GM13976 (cell line): ENCODE measurements around the gene HMOX1.
"Not testable (repeated sequence)": the region's sequence is repeated elsewhere in the genome, so short reads cannot be mapped to it uniquely, and the experiment has no call there.

Source experiments
- DNase-seq: peaks from one replicate; pipeline ENCODE4 v3.0.0; 2012; ENCODE audit warnings: low spot score
- in situ Hi-C: fragments of 300-500 bp; cut with MboI; formaldehyde crosslinking; loops from one replicate; pipeline ENCODE4 v1.12.0; 2022; ENCODE audit warnings: low sequenced_read_pairs, mixed read lengths, inconsistent platforms; ENCODE audit not compliant: unreplicated experiment
- TF ChIP-seq, protein P1 (sequence below): IDR thresholded peaks from 2 replicates; pipeline ENCODE4 v1.5.1; 2012; ENCODE audit warnings: borderline replicate concordance, mild to moderate bottlenecking; ENCODE audit not compliant: insufficient read depth; ENCODE audit errors: extremely low read depth, missing control alignments, control extremely low read depth

Gene HMOX1

DNA sequence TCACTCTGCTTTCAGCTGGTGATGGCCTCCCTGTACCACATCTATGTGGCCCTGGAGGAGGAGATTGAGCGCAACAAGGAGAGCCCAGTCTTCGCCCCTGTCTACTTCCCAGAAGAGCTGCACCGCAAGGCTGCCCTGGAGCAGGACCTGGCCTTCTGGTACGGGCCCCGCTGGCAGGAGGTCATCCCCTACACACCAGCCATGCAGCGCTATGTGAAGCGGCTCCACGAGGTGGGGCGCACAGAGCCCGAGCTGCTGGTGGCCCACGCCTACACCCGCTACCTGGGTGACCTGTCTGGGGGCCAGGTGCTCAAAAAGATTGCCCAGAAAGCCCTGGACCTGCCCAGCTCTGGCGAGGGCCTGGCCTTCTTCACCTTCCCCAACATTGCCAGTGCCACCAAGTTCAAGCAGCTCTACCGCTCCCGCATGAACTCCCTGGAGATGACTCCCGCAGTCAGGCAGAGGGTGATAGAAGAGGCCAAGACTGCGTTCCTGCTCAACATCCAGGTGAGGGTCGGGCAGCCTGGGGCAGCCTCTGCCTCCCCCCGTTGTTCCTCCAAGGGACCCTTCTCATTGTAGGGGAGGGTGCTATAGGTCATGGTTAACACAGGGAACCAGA lies 5.9 kb downstream of the HMOX1 start:
- no peak for DNase-seq
- in situ Hi-C loops = no loop called here

DNA sequence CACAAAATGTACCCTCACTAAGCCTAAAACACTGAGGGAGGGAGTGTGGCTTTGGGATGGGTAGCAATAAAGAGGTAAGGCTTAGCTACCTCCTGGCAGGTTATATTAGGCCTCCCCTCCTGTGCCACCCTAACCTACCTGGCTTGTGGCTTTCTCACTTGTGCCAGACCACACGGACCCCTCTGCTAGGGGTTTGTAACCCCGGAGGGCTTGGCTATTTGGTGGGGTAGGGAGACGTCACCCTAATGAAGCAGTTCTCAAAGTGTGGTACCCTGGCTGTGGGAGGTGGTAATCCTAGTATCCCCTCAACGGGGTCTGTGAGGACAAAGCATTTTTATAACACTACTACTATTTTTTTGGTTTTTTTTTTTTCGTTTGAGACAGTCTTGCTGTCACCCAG lies 10.0 kb downstream of the HMOX1 start:
- in situ Hi-C loops = no loop called here
- TF ChIP-seq, protein P1, sequence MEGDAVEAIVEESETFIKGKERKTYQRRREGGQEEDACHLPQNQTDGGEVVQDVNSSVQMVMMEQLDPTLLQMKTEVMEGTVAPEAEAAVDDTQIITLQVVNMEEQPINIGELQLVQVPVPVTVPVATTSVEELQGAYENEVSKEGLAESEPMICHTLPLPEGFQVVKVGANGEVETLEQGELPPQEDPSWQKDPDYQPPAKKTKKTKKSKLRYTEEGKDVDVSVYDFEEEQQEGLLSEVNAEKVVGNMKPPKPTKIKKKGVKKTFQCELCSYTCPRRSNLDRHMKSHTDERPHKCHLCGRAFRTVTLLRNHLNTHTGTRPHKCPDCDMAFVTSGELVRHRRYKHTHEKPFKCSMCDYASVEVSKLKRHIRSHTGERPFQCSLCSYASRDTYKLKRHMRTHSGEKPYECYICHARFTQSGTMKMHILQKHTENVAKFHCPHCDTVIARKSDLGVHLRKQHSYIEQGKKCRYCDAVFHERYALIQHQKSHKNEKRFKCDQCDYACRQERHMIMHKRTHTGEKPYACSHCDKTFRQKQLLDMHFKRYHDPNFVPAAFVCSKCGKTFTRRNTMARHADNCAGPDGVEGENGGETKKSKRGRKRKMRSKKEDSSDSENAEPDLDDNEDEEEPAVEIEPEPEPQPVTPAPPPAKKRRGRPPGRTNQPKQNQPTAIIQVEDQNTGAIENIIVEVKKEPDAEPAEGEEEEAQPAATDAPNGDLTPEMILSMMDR = no peak
- no peak for DNase-seq

More for the DNA sequence above, 5.9 kb downstream of the HMOX1 start:
- TF ChIP-seq, protein P1 = no peak

DNA sequence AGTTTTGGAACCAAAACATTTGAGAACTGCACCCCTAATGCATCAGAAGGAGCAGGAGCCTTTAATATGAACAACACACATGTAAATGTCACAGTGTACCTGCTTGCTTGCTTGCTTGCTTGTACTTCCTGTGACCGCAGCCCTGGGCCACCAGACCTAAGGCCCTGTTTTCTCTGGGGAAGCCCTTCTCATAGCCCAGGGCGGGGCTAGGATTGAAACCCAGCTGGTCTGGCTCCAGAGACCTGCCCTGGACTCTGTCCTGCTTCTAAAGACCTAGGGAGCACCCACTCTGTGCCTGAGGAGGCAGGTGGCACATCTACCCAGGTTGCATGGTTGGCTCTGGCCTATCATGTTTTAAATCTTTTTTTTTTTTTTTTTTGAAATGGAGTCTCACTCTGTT lies 11.5 kb downstream of the HMOX1 start:
- TF ChIP-seq, protein P1 = no peak
- DNase-seq = no peak
- in situ Hi-C loops = no loop called here

DNA sequence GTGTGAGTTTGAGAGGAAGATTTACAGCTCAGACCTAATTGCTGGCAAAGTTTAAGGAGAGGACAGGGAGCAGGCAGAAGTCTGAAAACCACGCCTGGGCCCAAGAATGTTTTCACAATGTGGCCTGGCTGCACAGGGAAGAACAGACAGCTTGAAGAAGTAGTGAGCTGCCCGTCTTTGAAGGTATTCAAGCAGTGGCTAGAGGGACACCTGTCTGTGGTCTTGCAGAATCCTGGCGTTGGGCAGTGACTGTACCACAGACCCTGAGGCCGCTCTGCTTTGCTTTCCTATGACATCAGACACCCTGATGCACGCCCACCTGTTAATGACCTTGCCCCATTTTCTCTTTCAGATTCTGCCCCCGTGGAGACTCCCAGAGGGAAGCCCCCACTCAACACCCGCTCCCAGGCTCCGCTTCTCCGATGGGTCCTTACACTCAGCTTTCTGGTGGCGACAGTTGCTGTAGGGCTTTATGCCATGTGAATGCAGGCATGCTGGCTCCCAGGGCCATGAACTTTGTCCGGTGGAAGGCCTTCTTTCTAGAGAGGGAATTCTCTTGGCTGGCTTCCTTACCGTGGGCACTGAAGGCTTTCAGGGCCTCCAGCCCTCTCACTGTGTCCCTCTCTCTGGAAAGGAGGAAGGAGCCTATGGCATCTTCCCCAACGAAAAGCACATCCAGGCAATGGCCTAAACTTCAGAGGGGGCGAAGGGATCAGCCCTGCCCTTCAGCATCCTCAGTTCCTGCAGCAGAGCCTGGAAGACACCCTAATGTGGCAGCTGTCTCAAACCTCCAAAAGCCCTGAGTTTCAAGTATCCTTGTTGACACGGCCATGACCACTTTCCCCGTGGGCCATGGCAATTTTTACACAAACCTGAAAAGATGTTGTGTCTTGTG lies 12.5 kb downstream of the HMOX1 start:
- no peak for DNase-seq
- TF ChIP-seq, protein P1 = no peak

DNA sequence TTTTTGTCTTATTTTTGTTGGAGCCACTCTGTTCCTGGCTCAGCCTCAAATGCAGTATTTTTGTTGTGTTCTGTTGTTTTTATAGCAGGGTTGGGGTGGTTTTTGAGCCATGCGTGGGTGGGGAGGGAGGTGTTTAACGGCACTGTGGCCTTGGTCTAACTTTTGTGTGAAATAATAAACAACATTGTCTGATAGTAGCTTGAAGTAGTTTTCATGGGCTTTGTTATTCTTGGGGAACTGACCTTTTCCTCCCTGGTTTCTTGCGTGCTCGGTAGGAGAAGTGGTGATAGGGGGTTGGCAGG lies 13.1 kb downstream of the HMOX1 start:
- in situ Hi-C loops = no loop called here
- TF ChIP-seq, protein P1 = no peak
- DNase-seq = no peak

More for the DNA sequence above, 12.5 kb downstream of the HMOX1 start:
- in situ Hi-C loops = no loop called here

DNA sequence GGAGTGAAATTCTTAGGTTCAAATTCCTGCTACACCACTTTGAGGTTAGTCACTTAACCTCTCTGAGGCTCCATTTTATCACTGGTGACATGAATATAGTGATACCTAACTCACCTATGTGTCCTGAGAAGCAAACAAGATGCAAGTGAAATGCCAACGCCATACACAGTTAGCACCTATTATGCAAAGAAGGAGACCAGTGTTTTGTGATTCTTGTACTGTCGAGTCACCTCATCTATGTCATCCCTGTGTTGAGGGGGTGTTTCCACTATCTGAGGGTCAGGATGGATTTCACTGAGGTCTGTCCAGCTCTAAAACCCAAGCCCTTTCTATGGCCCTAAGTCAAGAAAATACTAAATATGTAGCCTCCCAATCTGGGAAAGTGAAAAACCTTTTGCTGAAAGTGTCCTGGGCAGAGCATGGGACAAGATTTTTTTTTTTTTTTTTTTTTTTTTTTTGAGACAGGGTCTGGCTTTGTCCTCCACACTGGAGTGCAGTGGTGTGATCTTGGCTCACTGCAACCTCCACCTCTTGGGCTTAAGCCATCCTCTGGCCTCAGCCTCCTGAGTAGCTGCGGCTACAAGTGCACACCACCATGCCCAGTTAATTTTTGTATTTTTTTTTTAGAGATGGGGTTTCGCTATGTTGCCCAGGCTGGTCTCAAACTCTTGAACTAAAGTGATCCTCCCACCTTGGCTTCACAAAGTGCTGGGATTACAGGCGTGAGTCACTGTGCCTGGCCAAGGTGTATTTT lies 14.1 kb downstream of the HMOX1 start:
- in situ Hi-C loops = no loop called here
- DNase-seq = no peak
- TF ChIP-seq, protein P1 = no peak

DNA sequence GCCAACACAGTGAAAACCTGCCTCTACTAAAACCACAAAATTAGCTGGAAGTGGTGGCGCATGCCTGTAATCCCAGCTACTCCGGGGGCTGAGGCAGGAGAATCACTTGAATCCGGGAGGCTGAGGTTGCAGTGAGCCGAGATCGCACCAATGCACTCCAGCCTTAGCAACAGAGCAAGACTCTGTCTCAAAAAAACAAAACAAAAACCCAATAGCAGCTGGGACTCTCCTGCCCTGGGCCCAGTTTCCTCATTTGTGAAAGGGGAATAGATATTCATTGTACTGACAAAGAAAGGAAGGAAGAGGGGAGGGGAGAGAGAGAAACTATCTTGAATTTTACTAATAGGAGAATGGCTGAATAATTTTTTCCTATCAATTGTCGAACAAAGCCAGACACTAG lies 15.7 kb downstream of the HMOX1 start:
- DNase-seq, in situ Hi-C loops: not testable (repeated sequence)
